WI38 (cell line): ENCODE measurements around the gene CHRM4.

Source experiments
- H3K4me3 ChIP-seq: 2 replicates; pipeline ENCODE4 v1.5.1; 2011; ENCODE audit warnings: low read depth, mild to moderate bottlenecking, control low read depth, low read length
- CTCF ChIP-seq: IDR thresholded peaks from 2 replicates; pipeline ENCODE4 v1.5.1; 2012; ENCODE audit warnings: low read depth, mild to moderate bottlenecking, control low read depth, low read length

CHRM4 gene

GRCh38 chr11:46357483-46357936 lies 34.1 kb downstream of the CHRM4 start:
- H3K4me3 ChIP-seq, result no peak overlapping the region
- no peak for TF ChIP-seq CTCF

DNA sequence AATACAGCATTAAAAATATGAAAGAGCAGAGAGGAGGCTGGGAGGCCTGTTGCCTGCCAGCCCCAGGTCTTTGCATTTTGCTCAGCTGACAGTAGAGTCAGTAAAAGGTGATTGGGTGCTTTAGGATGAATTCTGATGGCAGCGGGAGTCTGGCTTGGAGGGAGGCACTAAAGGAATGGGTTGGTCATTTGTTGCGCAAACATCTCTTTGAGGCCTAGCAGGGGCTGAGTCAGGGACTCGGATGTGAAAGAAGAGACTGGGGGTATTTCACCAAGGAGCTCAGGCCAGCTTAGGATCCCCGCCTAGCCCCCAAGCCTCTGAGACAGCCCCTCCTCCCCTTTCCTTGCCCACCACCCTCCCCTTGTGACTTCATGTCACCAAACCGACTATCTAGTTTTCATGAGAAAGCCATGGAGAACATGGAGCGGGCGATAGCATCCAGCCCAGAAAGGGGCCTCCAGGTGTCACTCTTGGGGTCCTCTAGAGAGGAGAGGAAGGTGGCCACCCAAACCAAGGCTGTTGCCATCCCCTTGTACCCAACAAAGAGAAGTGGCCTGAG lies 34.6 kb downstream of the CHRM4 start:
- H3K4me3 ChIP-seq, result no peak overlapping the region

GRCh38 chr11:46353698-46354097 lies 37.9 kb downstream of the CHRM4 start:
- no peak for TF ChIP-seq CTCF
- H3K4me3 ChIP-seq, result no peak overlapping the region

More for the DNA sequence above, 34.6 kb downstream of the CHRM4 start:
- TF ChIP-seq CTCF, result no peak

DNA sequence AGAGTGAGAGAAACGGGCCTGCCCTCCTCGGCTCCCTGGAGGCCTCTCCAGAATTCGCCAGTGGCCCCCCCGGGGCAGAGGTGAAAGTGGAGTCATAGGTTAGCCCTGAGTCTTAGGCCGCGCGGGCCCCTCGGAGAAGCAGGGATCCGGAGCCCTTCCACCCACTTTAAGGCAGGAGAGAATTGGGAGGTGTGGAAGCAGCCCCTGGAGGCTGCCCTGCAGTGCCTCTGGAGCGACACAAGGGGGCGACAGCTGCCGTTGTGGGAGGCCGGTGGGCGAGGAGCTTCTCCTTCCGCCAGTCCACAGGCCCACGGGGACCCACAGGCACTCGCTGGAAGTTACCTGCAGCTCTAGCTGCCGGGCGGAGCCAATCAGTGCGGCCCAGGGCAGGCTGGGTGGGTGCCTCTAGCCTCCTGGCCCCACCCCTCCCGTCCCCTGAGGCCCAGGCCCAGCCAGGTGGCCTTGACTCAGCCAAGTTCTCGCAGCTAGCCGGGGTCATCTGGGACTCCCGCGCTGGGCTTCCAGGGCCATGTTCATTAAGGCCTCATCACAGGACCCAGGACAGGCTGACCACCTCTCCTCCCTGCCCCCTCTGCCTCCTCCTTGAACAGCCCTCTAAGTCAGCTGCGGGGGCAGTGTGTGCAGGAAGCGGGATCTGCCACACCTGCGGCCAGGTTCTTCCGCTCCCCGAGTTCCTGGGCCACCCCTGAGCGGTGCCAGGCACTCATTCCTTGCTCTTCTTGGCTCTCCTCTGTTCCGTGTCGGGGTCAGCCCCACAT lies 39.3 kb downstream of the CHRM4 start:
- no peak overlapping the region for H3K4me3 ChIP-seq
- peak; percentile 88 for TF ChIP-seq CTCF

GRCh38 chr11:46351606-46352005 lies 40.0 kb downstream of the CHRM4 start:
- no peak overlapping the region for H3K4me3 ChIP-seq
- TF ChIP-seq CTCF, result no peak

- TF ChIP-seq CTCF, result no peak
- no peak overlapping the region for H3K4me3 ChIP-seq
Observed at GRCh38 chr11:46351148-46351547, 40.4 kb downstream of the CHRM4 start.

DNA sequence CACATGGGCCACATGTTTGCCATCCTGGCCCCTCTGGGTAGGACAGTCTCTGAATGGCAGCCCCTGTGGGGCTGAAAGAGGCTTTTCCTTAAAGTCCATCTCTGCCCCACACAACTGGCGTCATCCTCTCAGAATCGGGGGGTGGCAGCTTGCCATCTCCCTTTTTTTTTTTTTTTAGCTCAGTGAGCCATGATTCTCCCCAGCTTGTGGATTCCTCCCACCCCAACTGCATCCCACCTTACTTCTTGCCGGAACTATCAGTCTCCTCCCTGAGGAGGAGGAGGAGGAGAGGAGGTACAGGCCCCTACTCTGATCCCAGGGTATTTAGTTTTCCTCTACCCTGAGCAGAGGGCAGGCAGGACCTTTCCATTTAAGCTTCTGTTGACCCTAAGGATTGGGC lies 40.9 kb downstream of the CHRM4 start:
- H3K4me3 ChIP-seq, result no peak overlapping the region
- TF ChIP-seq CTCF, result no peak
